Erythroblast (primary cell): ENCODE measurements around the gene ST14.

Source experiments
- GATA1 ChIP-seq: IDR thresholded peaks from 2 replicates; pipeline ENCODE4 v1.6.1; 2011; ENCODE audit warnings: low read depth, mild to moderate bottlenecking, control low read depth, low read length, moderate library complexity
- POLR2A ChIP-seq: IDR thresholded peaks from 2 replicates; pipeline ENCODE4 v1.6.1; 2011; ENCODE audit warnings: mild to moderate bottlenecking, low read length

DNA sequence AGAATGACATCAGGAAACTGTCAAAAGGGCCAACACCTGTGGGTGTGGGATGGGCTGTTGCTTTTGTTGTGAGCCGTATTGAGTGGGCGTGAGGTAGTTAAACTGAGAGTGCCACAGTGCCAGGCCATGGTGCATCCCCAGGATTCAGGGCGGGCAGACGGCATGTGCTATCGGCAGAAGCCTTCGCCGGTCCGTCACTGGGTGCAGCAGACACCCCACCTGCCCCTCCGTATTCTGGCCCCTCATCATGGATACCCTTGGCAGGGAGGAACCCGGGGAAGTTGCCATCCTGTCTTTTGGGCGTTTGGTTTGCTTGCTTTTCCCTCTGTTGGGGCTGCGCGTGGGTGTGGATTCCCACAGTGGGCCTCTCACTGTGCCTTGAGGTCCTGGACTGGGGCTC is 27.5 kb downstream of the ST14 start:
- TF ChIP-seq POLR2A: no peak
- TF ChIP-seq GATA1: no peak
